Liver (tissue), 9 donors: ENCODE measurements around the gene EIF2B2. TPM values are rescaled to one million over a fixed set of nuclear protein-coding genes. Genes with fewer than 3 reads are reported as not detected.

Experiments used
- DNase-seq: peaks from one replicate; pipeline ENCODE4 v3.0.0-alpha.2; 2017; ENCODE audit warnings: low spot score
- H3K27ac ChIP-seq, 2 donors: one replicate each; pipeline ENCODE4 v1.7.0; 2013; ENCODE audit warnings: inconsistent platforms in 2 of 2, low read length in 2 of 2, control low read depth in 1 of 2, low read depth in 1 of 2, mild to moderate bottlenecking in 1 of 2
- H3K27me3 ChIP-seq, 4 donors: one replicate each; pipeline versions ENCODE4 v1.6.1 to v1.7.0; 2013; ENCODE audit warnings: low read length in 3 of 4, inconsistent platforms in 1 of 4, mild to moderate bottlenecking in 1 of 4, moderate library complexity in 1 of 4; ENCODE audit not compliant: control insufficient read depth in 4 of 4, insufficient read depth in 4 of 4
- H3K36me3 ChIP-seq, 4 donors: one replicate each; pipeline versions ENCODE4 v1.6.1 to v1.7.0; 2013; ENCODE audit warnings: low read length in 3 of 4, mild to moderate bottlenecking in 3 of 4, low read depth in 1 of 4, moderate library complexity in 1 of 4; ENCODE audit not compliant: control insufficient read depth in 4 of 4, insufficient read depth in 3 of 4
- H3K4me1 ChIP-seq, 4 donors: one replicate each; pipeline versions ENCODE4 v1.6.1 to v1.7.0; 2013; ENCODE audit warnings: low read length in 3 of 4, mild to moderate bottlenecking in 3 of 4, moderate library complexity in 1 of 4; ENCODE audit not compliant: control insufficient read depth in 4 of 4, insufficient read depth in 4 of 4
- H3K4me3 ChIP-seq, 3 donors: one replicate each; pipeline versions ENCODE4 v1.6.1 to v1.7.0; 2013; ENCODE audit warnings: low read length in 3 of 3, control low read depth in 1 of 3, low read depth in 1 of 3, mild to moderate bottlenecking in 1 of 3
- H3K9ac ChIP-seq, 2 donors: one replicate each; pipeline ENCODE4 v1.7.0; 2013; ENCODE audit warnings: low read length in 2 of 2, mild to moderate bottlenecking in 2 of 2, moderate library complexity in 2 of 2, control low read depth in 1 of 2, low read depth in 1 of 2
- H3K9me3 ChIP-seq, 4 donors: one replicate each; pipeline versions ENCODE4 v1.6.1 to v1.7.0; 2013; ENCODE audit warnings: low read length in 3 of 4; ENCODE audit not compliant: control insufficient read depth in 4 of 4
- EGR1 ChIP-seq, 2 donors: IDR thresholded peaks; 2 replicates each; pipeline ENCODE4 v1.6.1; 2016 to 2018; ENCODE audit warnings: antibody characterized with exemption in 2 of 2, low read depth in 2 of 2
- FOXA1 ChIP-seq: IDR thresholded peaks from 2 replicates; pipeline ENCODE4 v1.6.1; 2016; ENCODE audit warnings: antibody characterized with exemption
- FOXA2 ChIP-seq: IDR thresholded peaks from 2 replicates; pipeline ENCODE4 v1.6.1; 2016; ENCODE audit warnings: antibody characterized with exemption
- HNF4G ChIP-seq: IDR thresholded peaks from 2 replicates; pipeline ENCODE4 v1.6.1; 2016; ENCODE audit warnings: antibody characterized with exemption
- JUND ChIP-seq, 2 donors: IDR thresholded peaks; 2 replicates each; pipeline ENCODE4 v1.6.1; 2016; ENCODE audit warnings: antibody characterized with exemption in 2 of 2
- NR2F2 ChIP-seq: IDR thresholded peaks from 2 replicates; pipeline ENCODE4 v1.6.1; 2016; ENCODE audit warnings: antibody characterized with exemption
- RXRA ChIP-seq, 2 donors: IDR thresholded peaks; 2 replicates each; pipeline ENCODE4 v1.6.1; 2017 to 2018; ENCODE audit warnings: antibody characterized with exemption in 2 of 2, mild to moderate bottlenecking in 1 of 2
- SP1 ChIP-seq: IDR thresholded peaks from 2 replicates; pipeline ENCODE4 v1.6.1; 2018; ENCODE audit warnings: antibody characterized with exemption, mild to moderate bottlenecking
- WGBS: extraction: QIAGEN DNeasy Blood & Tissue Kit; methylation state at CpG from one replicate; pipeline ENCODE4 v1.1.7; 2013; 5-methylcytosine and 5-hydroxymethylcytosine counted together
- polyA plus RNA-seq, 2 donors: library from polyadenylated mRNA; stranded (reverse) in 1 of 2; unstranded in 1 of 2; fragments of 200-250 nt in 1 of 2; fragments of >200 nt in 1 of 2; fragmentation: Nextera tagmentation in 1 of 2; extraction: Ambion mirVana in 1 of 2; gene quantifications; one replicate each; pipeline versions ENCODE4 v1.2.1 to v1.2.3, GENCODE V29; 2013 to 2015
- total RNA-seq, 2 donors: library from RNA; depleted of rRNA; stranded (reverse); fragments of >200 nt; gene quantifications; one replicate each; pipeline ENCODE4 v1.2.3, GENCODE V29; 2014
- TF ChIP-seq, protein P1 (sequence below): fragments of 150-350 bp; IDR thresholded peaks from 2 replicates; pipeline ENCODE4 v1.5.1; 2017; ENCODE audit warnings: improper control_type of control experiment, low read depth, low read length; ENCODE audit not compliant: missing input control
- TF ChIP-seq, protein P2 (sequence below): IDR thresholded peaks from 2 replicates; pipeline ENCODE4 v1.6.1; 2016; ENCODE audit warnings: antibody characterized with exemption
- TF ChIP-seq, protein P3 (sequence below): IDR thresholded peaks from 2 replicates; pipeline ENCODE4 v1.6.1; 2016; ENCODE audit warnings: antibody characterized with exemption, mild to moderate bottlenecking
- donor health status: healthy.
- donor health status: healthy.
- donor health status: healthy.
- donor health status: healthy.
- donor health status: healthy.

The EIF2B2 gene
- total and polyA plus RNA-seq, 4 donors = 16.2 to 23.6 (median 20.2) TPM

DNA sequence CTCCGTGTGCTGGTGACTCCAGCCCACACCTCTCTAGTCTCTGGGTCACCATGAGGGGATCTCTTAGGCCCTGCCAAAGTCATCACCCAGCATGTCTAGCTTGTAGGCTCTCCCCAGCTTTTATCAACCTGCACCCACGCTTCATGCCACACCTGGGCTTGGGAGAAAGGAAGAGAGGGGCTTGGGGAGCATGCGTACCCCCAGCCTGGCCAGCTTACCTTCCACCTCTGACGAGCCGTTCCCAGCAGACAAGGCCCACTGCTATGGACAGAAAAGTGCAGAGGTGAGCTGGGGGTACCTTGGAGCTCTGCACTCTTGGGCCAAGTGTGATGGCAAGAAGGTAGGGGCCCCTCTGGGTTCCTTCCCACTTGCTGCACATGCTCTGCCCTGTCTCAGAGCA is 49.0 kb upstream of the EIF2B2 start:
- TF ChIP-seq, protein P1, sequence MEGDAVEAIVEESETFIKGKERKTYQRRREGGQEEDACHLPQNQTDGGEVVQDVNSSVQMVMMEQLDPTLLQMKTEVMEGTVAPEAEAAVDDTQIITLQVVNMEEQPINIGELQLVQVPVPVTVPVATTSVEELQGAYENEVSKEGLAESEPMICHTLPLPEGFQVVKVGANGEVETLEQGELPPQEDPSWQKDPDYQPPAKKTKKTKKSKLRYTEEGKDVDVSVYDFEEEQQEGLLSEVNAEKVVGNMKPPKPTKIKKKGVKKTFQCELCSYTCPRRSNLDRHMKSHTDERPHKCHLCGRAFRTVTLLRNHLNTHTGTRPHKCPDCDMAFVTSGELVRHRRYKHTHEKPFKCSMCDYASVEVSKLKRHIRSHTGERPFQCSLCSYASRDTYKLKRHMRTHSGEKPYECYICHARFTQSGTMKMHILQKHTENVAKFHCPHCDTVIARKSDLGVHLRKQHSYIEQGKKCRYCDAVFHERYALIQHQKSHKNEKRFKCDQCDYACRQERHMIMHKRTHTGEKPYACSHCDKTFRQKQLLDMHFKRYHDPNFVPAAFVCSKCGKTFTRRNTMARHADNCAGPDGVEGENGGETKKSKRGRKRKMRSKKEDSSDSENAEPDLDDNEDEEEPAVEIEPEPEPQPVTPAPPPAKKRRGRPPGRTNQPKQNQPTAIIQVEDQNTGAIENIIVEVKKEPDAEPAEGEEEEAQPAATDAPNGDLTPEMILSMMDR = no peak
- no peak for TF ChIP-seq FOXA1
- no peak for TF ChIP-seq RXRA (IDR thresholded peaks at IDR 0.05)
- TF ChIP-seq, protein P2, sequence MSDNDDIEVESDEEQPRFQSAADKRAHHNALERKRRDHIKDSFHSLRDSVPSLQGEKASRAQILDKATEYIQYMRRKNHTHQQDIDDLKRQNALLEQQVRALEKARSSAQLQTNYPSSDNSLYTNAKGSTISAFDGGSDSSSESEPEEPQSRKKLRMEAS = no peak
- TF ChIP-seq SP1 = no peak
- Histone ChIP-seq H3K27ac (no peak overlapping the region), H3K4me3 (no peak overlapping the region), H3K9ac (no peak overlapping the region), H3K27me3 (no peaks in the 10 kb centered on the region), H3K9me3 (no peaks in the 10 kb centered on the region), H3K4me1 (peaks cover 0 to 9% (median 4%) of the 10 kb centered on the region in 4 donors), H3K36me3 (no peaks in the 10 kb centered on the region)
- 92% methylated on average over 5 of the region's 5 CpGs for WGBS
- DNase-seq = no peak

DNA sequence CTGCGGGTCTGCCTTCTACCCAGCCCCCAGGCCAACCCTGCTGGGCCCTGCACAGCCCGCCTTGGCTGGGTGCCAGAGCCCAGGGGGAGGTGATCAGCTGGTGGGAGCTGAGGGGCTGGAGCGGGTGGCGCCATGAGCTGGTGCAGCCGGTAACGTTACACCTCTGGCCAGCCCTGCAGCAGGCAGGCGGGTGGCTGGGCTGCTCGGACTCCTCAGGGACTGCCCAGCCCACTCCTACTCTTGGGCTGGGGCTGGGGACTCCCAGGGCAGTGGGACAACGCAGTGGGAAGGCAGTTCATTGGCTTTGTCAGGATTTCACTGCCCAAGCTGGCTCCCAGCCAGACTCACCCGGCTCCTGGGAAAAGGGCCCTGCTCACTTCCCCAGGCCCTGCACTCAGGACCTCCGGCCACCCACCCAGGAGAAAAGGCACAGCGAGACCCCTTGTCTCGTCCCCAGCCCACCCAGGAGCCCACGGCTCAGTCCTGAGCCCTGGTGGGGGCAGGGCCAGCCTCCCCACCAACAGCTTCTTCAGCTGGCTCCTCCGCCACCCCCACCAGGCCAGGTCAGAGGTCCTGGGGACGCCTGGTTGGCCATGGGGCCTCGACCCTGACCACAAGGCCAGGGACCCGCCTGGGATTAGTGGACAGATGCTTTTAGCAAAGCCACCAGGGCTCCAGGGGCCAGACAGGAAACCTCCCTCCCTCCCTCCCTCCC is 48.3 kb upstream of the EIF2B2 start:
- H3K27ac ChIP-seq = peak overlapping the region in 1 of 2 donors; percentile 25
- H3K9ac ChIP-seq = no peak overlapping the region
- H3K9me3 ChIP-seq = no peaks in the 10 kb centered on the region
- WGBS = 43% methylated on average over 18 of the region's 18 CpGs
- H3K27me3 ChIP-seq = no peaks in the 10 kb centered on the region
- no peaks in the 10 kb centered on the region for H3K36me3 ChIP-seq
- no peak for DNase-seq
- peak overlapping the region in 1 of 3 donors; percentile 20 for H3K4me3 ChIP-seq
- H3K4me1 ChIP-seq = peaks cover 0 to 9% (median 4%) of the 10 kb centered on the region in 4 donors
- TF ChIP-seq FOXA1 = no peak
- peak; percentile 61 for TF ChIP-seq NR2F2

DNA sequence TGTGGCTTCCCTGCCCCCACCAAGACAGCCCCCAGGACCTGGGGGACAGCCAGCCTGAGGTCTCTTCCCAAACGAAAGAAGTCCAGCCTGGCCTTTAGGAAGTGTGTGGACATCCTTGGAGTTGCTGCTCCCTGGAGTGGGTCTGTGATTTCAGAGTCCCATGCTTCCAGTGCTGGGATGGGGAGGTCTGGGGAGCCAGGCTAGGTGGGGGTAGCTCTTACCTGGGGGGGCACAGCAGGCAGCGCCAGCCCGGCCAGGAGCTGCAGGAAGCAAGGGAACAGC is 47.8 kb upstream of the EIF2B2 start:
- Histone ChIP-seq H3K27me3 (no peaks in the 10 kb centered on the region), H3K27ac (peak overlapping the region; percentile 25 to 58), H3K9ac (no peak overlapping the region), H3K9me3 (no peaks in the 10 kb centered on the region), H3K4me1 (peaks cover 0 to 9% (median 4%) of the 10 kb centered on the region in 4 donors), H3K36me3 (no peaks in the 10 kb centered on the region), H3K4me3 (peak overlapping the region in 2 of 3 donors; percentile 31 to 42)
- WGBS = 10% methylated on average over 3 of the region's 3 CpGs
- DNase-seq = no peak
- no peak for TF ChIP-seq HNF4G
- TF ChIP-seq EGR1 (IDR thresholded peaks at IDR 0.05; ENCODE audit: low read depth in 2 of 2) = no peak
- no peak for TF ChIP-seq JUND (IDR thresholded peaks at IDR 0.05)
- TF ChIP-seq, protein P3, sequence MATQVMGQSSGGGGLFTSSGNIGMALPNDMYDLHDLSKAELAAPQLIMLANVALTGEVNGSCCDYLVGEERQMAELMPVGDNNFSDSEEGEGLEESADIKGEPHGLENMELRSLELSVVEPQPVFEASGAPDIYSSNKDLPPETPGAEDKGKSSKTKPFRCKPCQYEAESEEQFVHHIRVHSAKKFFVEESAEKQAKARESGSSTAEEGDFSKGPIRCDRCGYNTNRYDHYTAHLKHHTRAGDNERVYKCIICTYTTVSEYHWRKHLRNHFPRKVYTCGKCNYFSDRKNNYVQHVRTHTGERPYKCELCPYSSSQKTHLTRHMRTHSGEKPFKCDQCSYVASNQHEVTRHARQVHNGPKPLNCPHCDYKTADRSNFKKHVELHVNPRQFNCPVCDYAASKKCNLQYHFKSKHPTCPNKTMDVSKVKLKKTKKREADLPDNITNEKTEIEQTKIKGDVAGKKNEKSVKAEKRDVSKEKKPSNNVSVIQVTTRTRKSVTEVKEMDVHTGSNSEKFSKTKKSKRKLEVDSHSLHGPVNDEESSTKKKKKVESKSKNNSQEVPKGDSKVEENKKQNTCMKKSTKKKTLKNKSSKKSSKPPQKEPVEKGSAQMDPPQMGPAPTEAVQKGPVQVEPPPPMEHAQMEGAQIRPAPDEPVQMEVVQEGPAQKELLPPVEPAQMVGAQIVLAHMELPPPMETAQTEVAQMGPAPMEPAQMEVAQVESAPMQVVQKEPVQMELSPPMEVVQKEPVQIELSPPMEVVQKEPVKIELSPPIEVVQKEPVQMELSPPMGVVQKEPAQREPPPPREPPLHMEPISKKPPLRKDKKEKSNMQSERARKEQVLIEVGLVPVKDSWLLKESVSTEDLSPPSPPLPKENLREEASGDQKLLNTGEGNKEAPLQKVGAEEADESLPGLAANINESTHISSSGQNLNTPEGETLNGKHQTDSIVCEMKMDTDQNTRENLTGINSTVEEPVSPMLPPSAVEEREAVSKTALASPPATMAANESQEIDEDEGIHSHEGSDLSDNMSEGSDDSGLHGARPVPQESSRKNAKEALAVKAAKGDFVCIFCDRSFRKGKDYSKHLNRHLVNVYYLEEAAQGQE = no peak
- TF ChIP-seq, protein P2 = no peak
- no peak for TF ChIP-seq NR2F2
- no peak for TF ChIP-seq FOXA2
